ENCODE measurements around the gene CCDC158.
A peak's percentile ranks its signal among the peaks of the same experiment; 100 is the strongest.

Gene CCDC158

DNA sequence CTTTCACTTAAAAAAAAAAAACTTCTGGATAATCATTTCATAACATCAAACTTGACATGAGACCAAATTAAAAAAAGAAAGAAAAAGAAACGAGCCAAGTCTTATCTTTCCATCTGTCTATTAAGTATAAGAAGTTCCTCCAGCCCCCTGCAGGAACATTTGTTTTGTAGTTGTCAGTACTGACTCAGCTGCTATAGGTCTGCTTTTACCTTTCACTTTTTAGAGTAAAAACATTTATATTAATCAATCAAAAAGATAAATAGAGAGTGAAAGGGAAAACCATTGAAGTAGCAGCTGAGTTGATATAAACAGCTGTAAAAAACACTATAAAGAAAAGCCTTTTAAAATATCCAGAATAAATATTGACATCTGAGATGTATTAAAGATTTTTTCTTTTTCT, 46.1 kb downstream of the CCDC158 start:
- no peak overlapping the region for H3K4me3 ChIP-seq (ENCODE audit: low read depth, low read length)
- TF ChIP-seq, protein P1, sequence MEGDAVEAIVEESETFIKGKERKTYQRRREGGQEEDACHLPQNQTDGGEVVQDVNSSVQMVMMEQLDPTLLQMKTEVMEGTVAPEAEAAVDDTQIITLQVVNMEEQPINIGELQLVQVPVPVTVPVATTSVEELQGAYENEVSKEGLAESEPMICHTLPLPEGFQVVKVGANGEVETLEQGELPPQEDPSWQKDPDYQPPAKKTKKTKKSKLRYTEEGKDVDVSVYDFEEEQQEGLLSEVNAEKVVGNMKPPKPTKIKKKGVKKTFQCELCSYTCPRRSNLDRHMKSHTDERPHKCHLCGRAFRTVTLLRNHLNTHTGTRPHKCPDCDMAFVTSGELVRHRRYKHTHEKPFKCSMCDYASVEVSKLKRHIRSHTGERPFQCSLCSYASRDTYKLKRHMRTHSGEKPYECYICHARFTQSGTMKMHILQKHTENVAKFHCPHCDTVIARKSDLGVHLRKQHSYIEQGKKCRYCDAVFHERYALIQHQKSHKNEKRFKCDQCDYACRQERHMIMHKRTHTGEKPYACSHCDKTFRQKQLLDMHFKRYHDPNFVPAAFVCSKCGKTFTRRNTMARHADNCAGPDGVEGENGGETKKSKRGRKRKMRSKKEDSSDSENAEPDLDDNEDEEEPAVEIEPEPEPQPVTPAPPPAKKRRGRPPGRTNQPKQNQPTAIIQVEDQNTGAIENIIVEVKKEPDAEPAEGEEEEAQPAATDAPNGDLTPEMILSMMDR (conservative IDR thresholded peaks at IDR 0.05; ENCODE audit: low read depth, low read length): peak; percentile 31
- peak; percentile 49 for DNase-seq (ENCODE audit: low read depth)

DNA sequence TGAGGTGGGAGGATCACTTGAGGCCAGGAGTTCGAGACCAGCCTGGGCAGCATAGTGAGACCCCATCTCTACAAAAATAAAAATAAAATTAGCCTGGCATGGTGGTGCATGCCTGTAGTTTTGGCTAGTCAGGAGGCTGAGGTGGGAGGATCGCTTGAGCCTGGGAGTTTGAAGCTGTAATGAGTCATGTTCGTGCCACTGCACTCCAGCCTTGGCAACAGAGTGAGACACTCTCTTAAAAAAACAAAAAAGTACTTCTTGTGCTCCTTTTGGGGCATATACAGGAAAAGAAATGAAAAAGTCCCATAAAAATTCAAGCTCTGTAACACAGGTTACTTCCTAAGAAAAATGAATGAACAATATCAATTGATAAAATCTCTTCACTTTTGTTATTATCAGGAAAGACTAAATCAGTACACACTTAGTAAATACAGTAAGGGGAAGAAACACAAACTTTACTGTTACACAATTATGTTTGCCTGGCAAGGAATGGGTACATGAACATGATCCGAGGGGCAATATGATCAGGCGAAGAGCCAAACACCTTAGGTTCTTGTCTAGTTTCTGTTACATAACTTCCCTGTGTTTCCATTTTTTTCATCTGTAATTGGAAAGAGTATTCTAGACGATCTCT, 46.9 kb downstream of the CCDC158 start:
- H3K4me3 ChIP-seq (ENCODE audit: low read depth, low read length): no peak overlapping the region
- TF ChIP-seq, protein P1 (conservative IDR thresholded peaks at IDR 0.05; ENCODE audit: low read depth, low read length): no peak
- DNase-seq (ENCODE audit: low read depth): peak; percentile 33

- TF ChIP-seq, protein P1 (conservative IDR thresholded peaks at IDR 0.05; ENCODE audit: low read depth, low read length): no peak
- H3K4me3 ChIP-seq (ENCODE audit: low read depth, low read length): no peak overlapping the region
- DNase-seq (ENCODE audit: low read depth): no peak
Observed at GRCh38 chr4:76366737-76367136, 54.2 kb downstream of the CCDC158 start.

DNA sequence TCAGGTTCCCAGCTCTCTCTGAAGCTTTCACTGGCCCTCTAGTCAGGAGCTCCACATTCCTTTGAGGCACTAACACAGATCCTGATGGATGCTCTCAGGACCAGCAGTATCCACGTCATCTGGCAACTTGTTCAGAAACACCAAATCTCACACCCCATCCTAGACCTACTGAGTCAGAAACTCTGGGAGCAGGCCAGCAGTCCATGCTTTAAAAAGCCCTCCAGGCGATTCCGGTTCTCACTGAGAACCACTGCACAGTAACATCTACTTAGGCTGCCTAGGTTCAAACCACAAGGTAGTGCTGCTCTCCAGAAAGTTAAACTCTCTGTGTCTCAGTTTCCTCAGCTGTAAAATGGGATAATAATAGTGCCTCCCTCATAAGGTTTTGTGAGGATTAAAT, 55.3 kb downstream of the CCDC158 start:
- no peak overlapping the region for H3K4me3 ChIP-seq (ENCODE audit: low read depth, low read length)
- no peak for DNase-seq (ENCODE audit: low read depth)
- TF ChIP-seq, protein P1 (conservative IDR thresholded peaks at IDR 0.05; ENCODE audit: low read depth, low read length): no peak

DNA sequence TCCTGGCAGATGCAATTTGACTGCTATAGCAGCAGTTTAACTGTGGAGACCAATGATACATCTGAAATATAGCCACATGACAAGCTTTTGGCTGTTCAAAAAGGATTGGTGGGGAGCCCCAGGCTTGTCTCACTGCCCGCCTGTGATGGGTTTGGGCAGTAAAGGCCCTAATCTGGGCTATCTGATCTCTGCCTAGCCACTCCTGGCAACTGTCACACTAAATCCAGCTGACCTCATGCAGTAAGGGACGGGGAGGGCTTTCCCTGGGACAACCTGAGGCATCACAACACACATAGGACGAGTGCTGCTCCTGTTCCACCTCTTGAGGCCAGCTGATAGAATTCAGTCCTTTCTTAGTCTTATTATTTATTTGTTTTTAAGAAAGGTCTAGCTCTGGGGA, 56.2 kb downstream of the CCDC158 start:
- TF ChIP-seq, protein P1 (conservative IDR thresholded peaks at IDR 0.05; ENCODE audit: low read depth, low read length): no peak
- no peak overlapping the region for H3K4me3 ChIP-seq (ENCODE audit: low read depth, low read length)
- no peak for DNase-seq (ENCODE audit: low read depth)

- H3K4me3 ChIP-seq (ENCODE audit: low read depth, low read length): no peak overlapping the region
- peak; percentile 16 for DNase-seq (ENCODE audit: low read depth)
- TF ChIP-seq, protein P1 (conservative IDR thresholded peaks at IDR 0.05; ENCODE audit: low read depth, low read length): no peak
Observed at GRCh38 chr4:76363556-76364290, 57.2 kb downstream of the CCDC158 start.

Data from choroid plexus epithelial cell (primary cell).